GM18867 (cell line): Measurements from ENCODE around the gene RPS10.

Experiments
- ATAC-seq: cut with Tn5 transposase; IDR thresholded peaks from one replicate; pipeline ENCODE4 v1.9.1; 2021; ENCODE audit warnings: mild to moderate bottlenecking, moderate library complexity; ENCODE audit not compliant: unreplicated experiment

RPS10 gene

GRCh38 chr6:34425498-34426410 lies at the start of gene RPS10:
TSS of gene RPS10 (minus strand) at chr6:34426069. CDS start at chr6:34425221, 848 bp downstream.
- ATAC-seq, result peak; percentile 82

GRCh38 chr6:34475238-34475682 lies 49.4 kb upstream of the RPS10 start:
- no peak for ATAC-seq

GRCh38 chr6:34474754-34475153 lies 48.9 kb upstream of the RPS10 start:
- no peak for ATAC-seq

GRCh38 chr6:34473967-34474366 lies 48.1 kb upstream of the RPS10 start:
- ATAC-seq, result no peak

GRCh38 chr6:34472425-34472824 lies 46.6 kb upstream of the RPS10 start:
- no peak for ATAC-seq

GRCh38 chr6:34469499-34469898 lies 43.6 kb upstream of the RPS10 start:
- no peak for ATAC-seq

GRCh38 chr6:34468378-34468892 lies 42.6 kb upstream of the RPS10 start:
- ATAC-seq, result peak; percentile 57

GRCh38 chr6:34466242-34467185 lies 40.6 kb upstream of the RPS10 start:
- no peak for ATAC-seq

GRCh38 chr6:34465531-34466241 lies 39.8 kb upstream of the RPS10 start, which contains the start of gene PACSIN1:
TSS of gene PACSIN1 (plus strand) at chr6:34466076. CDS start at chr6:34526306, 60,230 bp downstream.
- no peak for ATAC-seq

GRCh38 chr6:34463849-34464248 lies 38.0 kb upstream of the RPS10 start:
- ATAC-seq, result no peak

- no peak for ATAC-seq
These were observed 37.4 kb upstream of the RPS10 start for GRCh38 chr6:34463299-34463698.

- no peak for ATAC-seq
These were observed 36.7 kb upstream of the RPS10 start for GRCh38 chr6:34462551-34462971.

- no peak for ATAC-seq
These were observed 36.1 kb upstream of the RPS10 start for GRCh38 chr6:34462010-34462409.

GRCh38 chr6:34460796-34461507 lies 35.1 kb upstream of the RPS10 start:
- ATAC-seq, result no peak

GRCh38 chr6:34459899-34460593 lies 34.2 kb upstream of the RPS10 start:
- ATAC-seq, result no peak

GRCh38 chr6:34457742-34458735 lies 32.2 kb upstream of the RPS10 start:
- ATAC-seq, result no peak

GRCh38 chr6:34457382-34457741 lies 31.5 kb upstream of the RPS10 start:
- no peak for ATAC-seq

- no peak for ATAC-seq
These were observed 30.0 kb upstream of the RPS10 start for GRCh38 chr6:34455831-34456230.
